HG03469 (cell line): Measurements from ENCODE around the gene GEMIN2.
"Not testable (repeated sequence)": the region's sequence is repeated elsewhere in the genome, so short reads cannot be mapped to it uniquely, and the experiment has no call there.

ENCODE experiments used
- ATAC-seq: cut with Tn5 transposase; IDR thresholded peaks from one replicate; pipeline ENCODE4 v1.9.1; 2021; ENCODE audit warnings: mild to moderate bottlenecking, moderate library complexity, moderate number of reproducible peaks; ENCODE audit not compliant: unreplicated experiment

Gene GEMIN2

GRCh38 chr14:39114073-39114838 is at the start of gene GEMIN2:
Gene GEMIN2 (plus strand): TSS chr14:39114323. CDS start chr14:39114339, 16 bp downstream.
- peak; percentile 85 for ATAC-seq

GRCh38 chr14:39069169-39069805 is 44.8 kb upstream of the GEMIN2 start:
- not testable (repeated sequence) for ATAC-seq

GRCh38 chr14:39069923-39070322 is 44.2 kb upstream of the GEMIN2 start:
- ATAC-seq = no peak

- no peak for ATAC-seq
These were observed 43.0 kb upstream of the GEMIN2 start for GRCh38 chr14:39071096-39071495.

GRCh38 chr14:39080886-39081285 is 33.2 kb upstream of the GEMIN2 start:
- no peak for ATAC-seq

- ATAC-seq = no peak
These were observed 31.0 kb upstream of the GEMIN2 start for GRCh38 chr14:39083127-39083526.

- ATAC-seq = no peak
These were observed 28.2 kb upstream of the GEMIN2 start for GRCh38 chr14:39085933-39086332.

GRCh38 chr14:39087493-39087892 is 26.6 kb upstream of the GEMIN2 start:
- no peak for ATAC-seq

GRCh38 chr14:39090548-39091111 is 23.5 kb upstream of the GEMIN2 start:
- ATAC-seq = no peak

- no peak for ATAC-seq
These were observed 22.4 kb upstream of the GEMIN2 start for GRCh38 chr14:39091716-39092115.

- no peak for ATAC-seq
These were observed 19.6 kb upstream of the GEMIN2 start for GRCh38 chr14:39094515-39094914.

GRCh38 chr14:39097159-39097558 is 17.0 kb upstream of the GEMIN2 start:
- ATAC-seq = no peak

GRCh38 chr14:39099215-39099614 is 14.9 kb upstream of the GEMIN2 start:
- not testable (repeated sequence) for ATAC-seq

GRCh38 chr14:39099748-39100147 is 14.4 kb upstream of the GEMIN2 start:
- no peak for ATAC-seq

- peak; percentile 13 for ATAC-seq
These were observed 11.7 kb upstream of the GEMIN2 start for GRCh38 chr14:39102265-39102968.

GRCh38 chr14:39102969-39103957 is 10.9 kb upstream of the GEMIN2 start, which contains the start of gene SEC23A:
Gene SEC23A (minus strand): TSS chr14:39103235. CDS start chr14:39096118, 7,117 bp downstream.
- ATAC-seq = peak; percentile 61

GRCh38 chr14:39104078-39104801 is 9.9 kb upstream of the GEMIN2 start:
- not testable (repeated sequence) for ATAC-seq

GRCh38 chr14:39107591-39107996 is 6.5 kb upstream of the GEMIN2 start:
- ATAC-seq = peak; percentile 45

- ATAC-seq = no peak
These were observed 5.3 kb upstream of the GEMIN2 start for GRCh38 chr14:39108791-39109190.
